T-helper 1 cell (primary cell): Measurements from ENCODE around the gene TMEM198.

Experiments used
- DNase-seq, 5 donors: peaks; one replicate each; pipeline ENCODE4 v3.0.0-alpha.2; 2012 to 2020

Gene TMEM198

DNA sequence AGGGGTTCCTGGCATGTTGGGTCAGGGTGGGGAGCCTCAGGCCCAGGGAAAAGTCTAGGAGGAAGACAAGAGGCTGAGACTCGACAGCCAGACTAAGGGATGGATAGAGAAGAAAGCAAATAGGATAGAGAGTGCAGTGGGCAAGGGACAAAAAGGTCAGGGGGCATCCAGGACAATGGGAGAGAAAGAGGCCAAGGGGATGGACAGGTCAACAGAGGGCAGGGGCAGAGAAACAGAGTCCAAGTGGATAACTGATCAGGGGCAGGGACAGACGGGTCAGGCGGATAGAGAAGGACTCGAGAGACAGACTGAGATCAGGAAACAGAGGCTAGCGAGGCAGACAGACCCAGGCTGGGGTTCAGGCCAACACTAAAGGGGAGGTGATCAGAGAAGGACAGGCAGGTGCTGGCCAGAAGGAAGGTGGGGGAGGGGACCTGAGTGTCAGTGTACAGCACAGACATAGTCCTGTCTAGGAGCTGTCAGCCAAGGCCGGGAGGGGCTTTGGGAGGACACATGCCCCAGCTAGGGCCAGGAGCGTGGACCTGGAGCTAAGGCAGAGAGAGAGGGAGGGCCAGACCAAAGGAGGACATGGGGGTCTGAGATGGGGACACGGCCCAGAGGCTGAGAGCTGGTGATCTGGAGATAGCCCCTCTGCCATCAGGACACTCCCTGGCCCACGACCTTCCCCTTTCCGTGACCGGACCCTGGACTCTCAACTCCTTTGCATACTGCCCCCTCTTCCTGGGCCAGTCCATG is 17.3 kb upstream of the TMEM198 start:
- no peak for DNase-seq

- no peak for DNase-seq
Measured at GRCh38 chr2:219527076-219527394, 16.8 kb upstream of the TMEM198 start.

GRCh38 chr2:219527472-219527871 is 16.4 kb upstream of the TMEM198 start:
- DNase-seq = no peak

DNA sequence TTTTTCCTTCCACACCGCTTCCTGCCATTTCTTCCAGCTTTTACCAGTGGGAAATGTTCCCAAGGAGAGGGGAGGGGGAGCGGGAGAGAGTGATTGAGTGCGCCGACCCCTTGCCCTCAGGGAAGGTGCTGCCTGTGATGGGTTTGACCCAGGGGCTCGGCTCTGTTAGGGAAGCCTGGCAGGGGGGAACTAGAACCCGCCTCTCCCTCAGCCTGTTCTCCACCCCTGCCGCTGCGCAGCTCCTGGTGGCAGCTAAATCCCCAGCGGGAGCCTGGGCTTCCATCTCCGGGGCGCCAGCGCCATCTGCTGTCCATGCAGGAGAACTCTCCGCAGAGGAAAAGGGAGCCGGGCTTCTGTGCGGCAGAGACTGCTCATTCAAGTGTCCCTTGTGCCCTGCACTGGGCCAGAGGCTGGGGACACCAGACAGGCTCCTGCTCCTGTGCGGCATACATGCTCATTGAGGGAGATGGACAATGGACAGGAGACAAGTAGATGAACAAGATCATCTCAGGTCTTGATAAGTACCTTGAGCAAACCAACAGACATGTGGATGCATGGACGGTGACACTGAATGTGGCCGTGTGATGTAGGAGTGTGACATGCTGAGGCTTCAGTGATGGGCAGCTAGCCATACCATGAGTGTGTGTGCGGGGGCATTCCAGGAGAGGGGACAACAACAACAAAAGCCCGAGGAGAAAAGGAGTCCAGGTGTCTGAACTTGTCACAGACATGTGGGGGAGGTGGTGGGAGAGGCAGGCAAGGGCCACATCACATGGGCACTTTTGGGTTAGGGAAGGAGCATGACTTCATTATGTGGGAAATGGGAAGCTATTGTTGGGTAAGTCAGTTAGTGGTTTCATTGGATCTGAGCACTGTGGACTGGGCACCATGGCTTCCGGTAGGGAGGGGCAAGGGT is 13.5 kb upstream of the TMEM198 start:
- peak; percentile 68 to 83 (median 78) for DNase-seq

GRCh38 chr2:219531639-219532377 is 12.0 kb upstream of the TMEM198 start:
- no peak for DNase-seq

DNA sequence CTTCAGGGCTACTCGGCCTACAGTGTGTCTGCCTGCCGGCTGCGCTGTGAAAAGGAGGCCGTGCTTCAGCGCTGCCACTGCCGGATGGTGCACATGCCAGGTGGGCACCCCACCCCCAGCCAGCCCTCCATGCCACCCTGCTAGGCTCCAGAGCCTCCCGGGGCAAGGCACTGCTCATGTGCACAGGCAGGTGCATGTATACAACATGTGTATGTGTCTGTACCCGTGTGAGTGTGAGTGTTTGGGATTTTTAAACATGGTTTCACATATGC is 11.5 kb upstream of the TMEM198 start:
- no peak for DNase-seq

GRCh38 chr2:219533930-219534661 is 9.7 kb upstream of the TMEM198 start:
- no peak for DNase-seq

- no peak for DNase-seq
Measured at GRCh38 chr2:219536425-219536824, 7.4 kb upstream of the TMEM198 start.

- no peak for DNase-seq
Measured at GRCh38 chr2:219536967-219537366, 6.9 kb upstream of the TMEM198 start.

GRCh38 chr2:219537657-219538488 is 6.0 kb upstream of the TMEM198 start:
- DNase-seq = no peak

- no peak for DNase-seq
Measured at GRCh38 chr2:219538504-219538951, 5.3 kb upstream of the TMEM198 start.

DNA sequence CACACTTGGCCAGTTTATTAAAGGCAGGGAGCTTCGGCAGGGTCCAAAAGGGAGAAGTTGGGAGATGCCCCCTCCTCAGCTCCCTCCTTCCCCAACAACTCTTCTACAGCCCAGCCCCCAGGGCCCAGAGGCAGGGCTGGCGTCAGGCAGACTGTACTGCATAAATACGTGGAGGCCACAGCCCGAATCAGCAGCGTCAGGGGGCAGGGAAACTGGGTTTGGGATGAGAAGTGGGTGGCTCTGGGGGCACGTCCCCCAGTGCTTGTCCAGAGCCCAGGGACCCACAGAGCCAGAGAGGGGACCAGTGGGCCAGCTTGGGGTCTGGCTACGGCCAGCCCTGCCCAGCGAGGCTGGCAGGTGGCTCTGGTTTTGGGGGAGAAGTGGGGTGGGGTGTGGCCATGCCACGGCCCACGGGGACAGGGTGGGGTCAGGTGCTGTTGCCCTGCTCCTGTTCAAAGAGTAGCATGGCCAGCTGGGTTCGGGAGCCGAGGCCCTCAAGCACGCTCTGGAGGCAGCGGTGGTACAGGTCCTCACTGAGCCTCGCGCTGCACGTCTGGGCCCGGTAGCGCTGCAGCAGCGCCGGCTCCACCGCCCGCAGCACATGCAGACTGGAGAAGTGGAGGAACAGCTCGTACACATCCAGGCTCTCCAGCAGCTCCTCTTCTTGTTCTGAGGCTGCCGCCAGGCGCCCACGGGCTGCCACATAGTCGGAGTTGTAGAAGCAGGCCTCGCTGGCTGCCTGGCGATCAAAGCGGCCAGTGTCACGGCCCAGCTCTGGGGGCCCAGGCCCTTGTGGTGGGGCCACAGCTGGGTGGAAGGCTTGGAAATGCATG is 4.7 kb upstream of the TMEM198 start:
- DNase-seq = no peak

GRCh38 chr2:219539926-219540678 is 3.7 kb upstream of the TMEM198 start:
- DNase-seq = no peak

DNA sequence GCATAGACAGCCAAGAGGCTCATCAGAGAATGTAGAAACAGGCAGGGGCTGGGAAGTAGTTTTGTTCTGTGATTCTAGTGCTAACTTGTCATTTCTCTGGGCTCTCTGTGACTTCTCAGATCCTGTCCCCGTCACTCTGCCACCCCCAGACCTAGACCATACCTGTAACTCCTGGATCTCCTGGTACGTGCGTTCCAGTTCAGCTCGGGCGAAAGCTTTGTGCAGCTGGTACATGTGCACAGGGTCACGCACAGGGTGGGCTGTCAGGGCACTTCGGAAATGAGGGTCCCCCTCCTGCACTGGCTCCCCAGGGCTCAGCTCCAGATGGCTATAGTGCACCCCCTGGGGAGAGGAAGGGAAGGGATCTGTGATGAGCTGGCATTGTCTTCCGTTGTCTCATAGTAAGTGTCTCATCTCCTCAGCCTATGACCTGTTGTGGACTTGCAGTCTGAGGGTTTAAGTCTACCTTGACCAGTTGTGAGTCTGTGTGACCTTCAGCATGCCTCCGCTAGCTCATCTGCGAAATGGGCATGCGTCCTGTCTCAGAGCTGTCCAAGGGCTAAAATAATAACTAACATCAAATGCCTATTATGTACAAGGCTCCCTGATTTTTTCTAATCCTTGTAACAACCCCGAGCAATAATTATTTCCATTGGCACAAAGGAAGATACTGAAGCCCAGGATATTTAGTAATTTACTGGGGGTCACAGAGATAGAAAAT is 2.9 kb upstream of the TMEM198 start:
- no peak for DNase-seq

- peak; percentile 71 to 85 (median 80) for DNase-seq
Measured at GRCh38 chr2:219541611-219542180, 2.1 kb upstream of the TMEM198 start.

DNA sequence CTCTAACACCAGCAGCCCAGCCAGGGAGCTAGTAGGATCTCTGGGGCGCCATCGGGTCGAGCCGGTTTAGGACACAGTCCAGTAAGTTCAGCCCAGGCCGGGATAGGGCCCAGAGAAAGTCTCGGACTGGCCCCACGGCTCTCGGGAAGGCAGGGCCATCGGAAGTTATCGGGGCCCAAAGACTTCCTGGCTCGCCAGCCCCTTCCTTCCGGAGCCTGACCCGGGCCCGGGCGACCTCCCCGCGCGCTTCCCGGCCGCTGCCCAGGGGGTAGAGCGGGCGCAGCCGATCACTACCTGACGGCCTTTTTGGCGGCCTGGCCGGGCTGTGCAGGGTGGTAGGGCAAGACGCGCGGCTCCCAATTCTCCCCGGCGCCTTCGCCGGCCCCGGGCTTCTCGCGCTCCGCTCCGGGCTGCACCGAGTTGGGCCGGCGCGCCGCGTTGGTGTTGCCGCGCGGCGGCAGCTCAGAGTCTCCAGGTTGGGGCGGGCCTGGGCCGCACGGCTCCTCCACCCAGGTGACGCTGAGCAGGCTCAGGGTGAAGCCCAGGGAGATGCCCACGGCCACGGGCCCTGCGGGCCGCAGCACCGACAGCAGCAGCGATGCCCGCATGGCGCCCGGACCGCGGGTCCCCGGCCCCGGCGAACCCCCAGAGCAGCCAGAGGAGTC is 765 bp upstream of the TMEM198 start:
- DNase-seq = peak in 1 of 5 donors; percentile 57

DNA sequence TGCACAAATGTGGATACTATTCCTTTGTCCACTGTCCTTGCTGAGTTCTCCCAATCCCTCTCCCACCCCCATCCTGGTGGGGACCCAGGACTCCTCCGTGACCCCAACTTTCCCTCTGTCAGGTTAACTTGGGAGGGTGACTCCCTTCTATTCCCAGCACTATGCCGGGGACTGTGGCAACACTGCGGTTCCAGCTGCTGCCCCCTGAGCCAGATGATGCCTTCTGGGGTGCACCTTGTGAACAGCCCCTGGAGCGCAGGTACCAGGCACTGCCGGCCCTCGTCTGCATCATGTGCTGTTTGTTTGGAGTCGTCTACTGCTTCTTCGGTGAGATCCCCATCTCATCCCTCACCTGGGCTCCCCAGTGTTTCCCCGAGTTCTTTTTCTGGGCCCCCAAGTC is 739 bp downstream of the TMEM198 start:
- no peak for DNase-seq

GRCh38 chr2:219545295-219545942 is 1.6 kb downstream of the TMEM198 start:
- DNase-seq = no peak
